ENCODE results near the gene ADCY6. TPM values are rescaled to one million over a fixed set of nuclear protein-coding genes. Genes with fewer than 3 reads are reported as not detected.

The ADCY6 gene
- total and polyA plus RNA-seq, 12 donors = 35.3 to 144 (median 121) TPM

GRCh38 chr12:48803675-48804074, 14.8 kb upstream of the ADCY6 start:
- Histone ChIP-seq H3K4me3 (no peak overlapping the region), H3K27me3 (peaks cover 0 to 11% (median 5%) of the 10 kb centered on the region in 7 donors), H3K27ac (no peak overlapping the region), H3K36me3 (no peaks in the 10 kb centered on the region), H3K4me1 (no peaks in the 10 kb centered on the region), H3K9me3 (no peaks in the 10 kb centered on the region)
- ATAC-seq = no peak
- TF ChIP-seq, protein P1, sequence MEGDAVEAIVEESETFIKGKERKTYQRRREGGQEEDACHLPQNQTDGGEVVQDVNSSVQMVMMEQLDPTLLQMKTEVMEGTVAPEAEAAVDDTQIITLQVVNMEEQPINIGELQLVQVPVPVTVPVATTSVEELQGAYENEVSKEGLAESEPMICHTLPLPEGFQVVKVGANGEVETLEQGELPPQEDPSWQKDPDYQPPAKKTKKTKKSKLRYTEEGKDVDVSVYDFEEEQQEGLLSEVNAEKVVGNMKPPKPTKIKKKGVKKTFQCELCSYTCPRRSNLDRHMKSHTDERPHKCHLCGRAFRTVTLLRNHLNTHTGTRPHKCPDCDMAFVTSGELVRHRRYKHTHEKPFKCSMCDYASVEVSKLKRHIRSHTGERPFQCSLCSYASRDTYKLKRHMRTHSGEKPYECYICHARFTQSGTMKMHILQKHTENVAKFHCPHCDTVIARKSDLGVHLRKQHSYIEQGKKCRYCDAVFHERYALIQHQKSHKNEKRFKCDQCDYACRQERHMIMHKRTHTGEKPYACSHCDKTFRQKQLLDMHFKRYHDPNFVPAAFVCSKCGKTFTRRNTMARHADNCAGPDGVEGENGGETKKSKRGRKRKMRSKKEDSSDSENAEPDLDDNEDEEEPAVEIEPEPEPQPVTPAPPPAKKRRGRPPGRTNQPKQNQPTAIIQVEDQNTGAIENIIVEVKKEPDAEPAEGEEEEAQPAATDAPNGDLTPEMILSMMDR (IDR thresholded peaks at IDR 0.05) = no peak
- 46 to 53% methylated on average over 1 of the region's 1 CpG for WGBS, 2 donors
- DNase-seq = no peak
- intact Hi-C loops (cut with DNase I) = no loop called here

DNA sequence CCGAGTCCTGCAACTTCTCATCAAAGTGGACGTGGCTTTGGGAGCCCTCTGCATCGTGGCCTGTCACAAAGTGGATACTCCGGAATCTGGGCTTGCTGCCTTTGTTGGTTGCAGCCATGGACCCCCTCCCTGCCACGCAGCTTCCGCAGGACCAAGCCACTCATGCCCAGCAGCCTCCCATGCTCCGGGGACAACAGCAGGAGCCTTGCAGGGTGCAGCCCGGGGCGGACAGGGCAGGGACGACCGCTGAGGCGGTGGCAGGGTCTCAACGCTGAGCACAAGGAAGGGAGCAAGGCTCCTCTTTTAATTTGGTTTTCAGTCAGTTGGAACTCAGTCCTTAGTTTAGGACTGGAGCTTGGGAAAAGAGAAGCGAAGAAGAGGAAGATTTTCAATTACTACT, 12.1 kb upstream of the ADCY6 start:
- ATAC-seq (peak in 1 of 8 donors; percentile 39), DNase-seq (no peak)
- intact Hi-C loops (cut with DNase I) = no loop called here
- Histone ChIP-seq H3K27ac (no peak overlapping the region), H3K27me3 (peaks cover 0 to 11% (median 5%) of the 10 kb centered on the region in 7 donors), H3K36me3 (no peaks in the 10 kb centered on the region), H3K9me3 (no peaks in the 10 kb centered on the region), H3K4me1 (peaks cover 0 to 2% (median 0%) of the 10 kb centered on the region in 9 donors), H3K4me3 (no peak overlapping the region)
- whole genome bisulfite sequencing, 2 donors = 79 to 84% methylated on average over 14 of the region's 14 CpGs
- TF ChIP-seq, protein P1 (IDR thresholded peaks at IDR 0.05) = no peak

DNA sequence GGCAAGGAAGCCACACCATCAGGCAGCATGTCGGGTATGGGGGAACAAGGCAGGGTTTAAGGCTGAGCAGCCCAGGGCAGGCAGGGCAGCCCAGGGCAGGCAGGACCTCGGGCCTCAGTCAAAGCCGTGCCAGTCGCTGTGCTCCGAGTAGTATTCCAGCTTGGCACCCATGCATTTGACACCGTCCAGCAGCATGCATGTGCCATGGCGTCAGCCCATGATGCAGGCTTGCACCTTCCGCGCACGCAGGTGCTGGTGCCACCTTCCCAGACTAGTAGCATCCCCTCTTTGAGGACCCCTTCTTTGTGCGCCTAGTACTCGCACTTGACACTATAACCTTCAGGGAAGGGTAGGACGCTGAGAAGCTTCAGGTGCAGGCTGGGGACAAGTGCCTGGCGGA, 11.6 kb upstream of the ADCY6 start:
- Histone ChIP-seq H3K4me3 (no peak overlapping the region), H3K9me3 (no peaks in the 10 kb centered on the region), H3K4me1 (peaks cover 0 to 8% (median 0%) of the 10 kb centered on the region in 9 donors), H3K36me3 (no peaks in the 10 kb centered on the region), H3K27me3 (peaks cover 0 to 11% (median 5%) of the 10 kb centered on the region in 7 donors), H3K27ac (no peak overlapping the region)
- intact Hi-C loops (cut with DNase I) = no loop called here
- ATAC-seq = peak in 1 of 8 donors; percentile 18
- DNase-seq = no peak
- WGBS, 2 donors = 90 to 91% methylated on average over 14 of the region's 14 CpGs
- TF ChIP-seq, protein P1 (IDR thresholded peaks at IDR 0.05) = no peak

GRCh38 chr12:48796976-48797375, 8.1 kb upstream of the ADCY6 start:
- Histone ChIP-seq H3K27me3 (peaks cover 0 to 11% (median 5%) of the 10 kb centered on the region in 7 donors), H3K4me1 (peaks cover 0 to 9% (median 0%) of the 10 kb centered on the region in 9 donors), H3K4me3 (no peak overlapping the region), H3K36me3 (no peaks in the 10 kb centered on the region), H3K27ac (no peak overlapping the region), H3K9me3 (no peaks in the 10 kb centered on the region)
- WGBS, 2 donors = 77 to 85% methylated on average over 3 of the region's 3 CpGs
- DNase-seq (no peak), ATAC-seq (no peak)
- intact Hi-C loops (cut with DNase I) = loop anchor here in 4 of 10 donors (1.0 to 2.0 kb wide), 2 partner anchors 44 kb away; no protein-coding TSS in a partner anchor
- TF ChIP-seq, protein P1 (IDR thresholded peaks at IDR 0.05) = no peak
